A549 (cell line): Measurements from ENCODE around the gene DYNLRB1. TPM values are rescaled to one million over a fixed set of nuclear protein-coding genes. Genes with fewer than 3 reads are reported as not detected.

Experiments
- ATAC-seq, 2 experiments: fragments of 200-7000 bp in 1 of 2; fragments of >200 bp in 1 of 2; cut with Nextera tagmentation in 1 of 2; cut with Tn5 transposase in 1 of 2; 3 replicates each; pipeline versions ENCODE4 v1.8.0 to v1.9.1; 2018 to 2020; ENCODE audit warnings: mild to moderate bottlenecking in 1 of 2, moderate library complexity in 1 of 2
- CTCF ChIA-PET: fragments of 300-600 bp; sonication (Branson Sonifier 250); formaldehyde crosslinking; extraction: SDS; loops from one replicate; lab custom pipeline; 2021; ENCODE audit warnings: antibody characterized with exemption, inconsistent platforms; lab: Yijun Ruan, JAX
- POLR2A ChIA-PET: fragments of 350-600 bp; formaldehyde crosslinking; extraction: SDS; loops from one replicate; lab custom pipeline; 2021; ENCODE audit warnings: antibody characterized with exemption, inconsistent platforms; lab: Yijun Ruan, JAX
- DNase-seq, 2 experiments: peaks; one replicate each; pipeline versions ENCODE4 v3.0.0 to v3.0.0-alpha.2; 2011 to 2016; ENCODE audit warnings: low read depth in 1 of 2, low spot score in 1 of 2
- FAIRE-seq: peaks from 2 replicates; lab custom pipeline; 2011; peaks lifted over from hg19 to GRCh38; lab: Jason Lieb, UNC
- H3K27ac ChIP-seq, 2 experiments: fragments of >200 bp; sonication (Bioruptor Twin); formaldehyde crosslinking; 3 replicates each; pipeline ENCODE4 v1.5.1; 2016 to 2017
- H3K4me1 ChIP-seq: fragments of >200 bp; sonication (Bioruptor Twin); formaldehyde crosslinking; 3 replicates; pipeline ENCODE4 v1.6.1; 2016
- H3K4me2 ChIP-seq: fragments of >200 bp; sonication (Bioruptor Twin); formaldehyde crosslinking; 3 replicates; pipeline ENCODE4 v1.6.1; 2016
- H3K4me3 ChIP-seq: fragments of >200 bp; sonication (Bioruptor Twin); formaldehyde crosslinking; 3 replicates; pipeline ENCODE4 v1.5.1; 2016
- H3K9me3 ChIP-seq: fragments of >200 bp; sonication (Bioruptor Twin); formaldehyde crosslinking; 3 replicates; pipeline ENCODE4 v1.6.1; 2016
- CBX2 ChIP-seq: fragments of 200-600 bp; sonication (generic); IDR thresholded peaks from 2 replicates; pipeline ENCODE4 v1.6.1; 2016; ENCODE audit warnings: low read depth, mild to moderate bottlenecking, borderline replicate concordance
- CHD2 ChIP-seq: fragments of 150-350 bp; IDR thresholded peaks from 2 replicates; pipeline ENCODE4 v1.6.1; 2014; ENCODE audit warnings: low read length; ENCODE audit not compliant: partially characterized antibody
- ESRRA ChIP-seq: fragments of 150-350 bp; IDR thresholded peaks from 2 replicates; pipeline ENCODE4 v1.6.1; 2014; ENCODE audit warnings: mild to moderate bottlenecking, low read length, borderline replicate concordance
- HEYL ChIP-seq: fragments of 250-450 bp; sonication (Bioruptor Pico); IDR thresholded peaks from 2 replicates; pipeline ENCODE4 v1.8.0; 2021; ENCODE audit warnings: mild to moderate bottlenecking, moderate library complexity
- HOXB13 ChIP-seq: fragments of 250-450 bp; sonication (Bioruptor Pico); IDR thresholded peaks from 2 replicates; pipeline ENCODE4 v1.5.0; 2020; ENCODE audit warnings: low read depth, mild to moderate bottlenecking, moderate library complexity
- JUNB ChIP-seq: fragments of >200 bp; sonication (Bioruptor Twin); formaldehyde crosslinking; IDR thresholded peaks from 2 replicates; pipeline ENCODE4 v1.6.1; 2016
- KDM1A ChIP-seq: fragments of 200-600 bp; sonication (generic); IDR thresholded peaks from 2 replicates; pipeline ENCODE4 v1.6.1; 2016; ENCODE audit warnings: low read depth, mild to moderate bottlenecking
- KDM5A ChIP-seq: fragments of 200-600 bp; sonication (generic); IDR thresholded peaks from 2 replicates; pipeline ENCODE4 v1.6.1; 2016; ENCODE audit warnings: antibody characterized with exemption, mild to moderate bottlenecking
- MAFK ChIP-seq: fragments of 450-650 bp; IDR thresholded peaks from 2 replicates; pipeline ENCODE4 v1.6.1; 2014; ENCODE audit not compliant: partially characterized antibody
- NFE2L2 ChIP-seq: fragments of 150-350 bp; conservative IDR thresholded peaks from 2 replicates; pipeline ENCODE4 v1.6.1; 2014; ENCODE audit warnings: low read length
- PBX3 ChIP-seq: IDR thresholded peaks from 2 replicates; pipeline ENCODE4 v1.6.1; 2012
- PHF8 ChIP-seq: fragments of 200-600 bp; sonication (generic); IDR thresholded peaks from 2 replicates; pipeline ENCODE4 v1.6.1; 2016; ENCODE audit warnings: low read depth, mild to moderate bottlenecking, antibody characterized with exemption, moderate library complexity, borderline replicate concordance
- POLR2AphosphoS2 ChIP-seq: conservative IDR thresholded peaks from 2 replicates; pipeline ENCODE4 v1.6.1; 2012; ENCODE audit warnings: low read length, improper control_type of control experiment, inconsistent platforms
- RARB ChIP-seq: fragments of 250-450 bp; sonication (Bioruptor Pico); IDR thresholded peaks from 2 replicates; pipeline ENCODE4 v1.8.0; 2021; ENCODE audit warnings: mild to moderate bottlenecking, moderate library complexity
- SREBF2 ChIP-seq: fragments of 450-650 bp; IDR thresholded peaks from 2 replicates; pipeline ENCODE4 v1.6.1; 2014; ENCODE audit warnings: mild to moderate bottlenecking, moderate library complexity
- ZC3H11A ChIP-seq: fragments of 450-650 bp; IDR thresholded peaks from 2 replicates; pipeline ENCODE4 v1.6.1; 2014; ENCODE audit warnings: antibody characterized with exemption, mild to moderate bottlenecking
- WGBS: methylation state at CpG from one replicate; pipeline ENCODE4 v1.1.6; 2017; ENCODE audit errors: missing lambda C conversion rate; 5-methylcytosine and 5-hydroxymethylcytosine counted together
- polyA plus RNA-seq, 4 experiments: library from polyadenylated mRNA; depleted of rRNA in 3 of 4; stranded (reverse); fragments of >200 nt; fragmentation: RNase III in 1 of 4; extraction: RNeasy Plus Mini Kit Qiagen cat#74134 plus additional on column Dnase treatment in 1 of 4; gene quantifications; 2 replicates in 3 of 4; 3 replicates in 1 of 4; pipeline ENCODE4 v1.2.3, GENCODE V29; 2011 to 2017
- TF ChIP-seq, protein P1 (sequence below): fragments of 450-650 bp; IDR thresholded peaks from 2 replicates; pipeline ENCODE4 v1.6.1; 2014; ENCODE audit warnings: antibody characterized with exemption
- TF ChIP-seq, protein P2 (sequence below): fragments of 200-600 bp; sonication (generic); IDR thresholded peaks from 2 replicates; pipeline ENCODE4 v1.6.1; 2016; ENCODE audit warnings: antibody characterized with exemption, mild to moderate bottlenecking, moderate library complexity
- TF ChIP-seq, protein P3 (sequence below): fragments of >200 bp; sonication (Bioruptor Twin); formaldehyde crosslinking; IDR thresholded peaks from 3 replicates; pipeline ENCODE4 v1.6.1; 2016

DYNLRB1 gene
- polyA plus RNA-seq, 2 of the 4 experiments (the other 2 are of a cell fraction) = 148 to 211 TPM

GRCh38 chr20:34539756-34540155 is 23.5 kb downstream of the DYNLRB1 start:
- H3K4me2 ChIP-seq = no peak overlapping the region
- FAIRE-seq = no peak
- H3K9me3 ChIP-seq = no peaks in the 10 kb centered on the region
- ChIA-PET POLR2A (no interaction called here), CTCF (interaction anchor here (0.5 to 5.3 kb wide), 12 partner anchors 9 to 826 kb away, joined by 3 to 35 read pairs (median 4); no protein-coding TSS in a partner anchor)
- no peak overlapping the region for H3K27ac ChIP-seq
- WGBS = 96% methylated on average over 8 of the region's 8 CpGs
- no peak for ATAC-seq
- no peak overlapping the region for H3K4me3 ChIP-seq
- TF ChIP-seq, protein P1, sequence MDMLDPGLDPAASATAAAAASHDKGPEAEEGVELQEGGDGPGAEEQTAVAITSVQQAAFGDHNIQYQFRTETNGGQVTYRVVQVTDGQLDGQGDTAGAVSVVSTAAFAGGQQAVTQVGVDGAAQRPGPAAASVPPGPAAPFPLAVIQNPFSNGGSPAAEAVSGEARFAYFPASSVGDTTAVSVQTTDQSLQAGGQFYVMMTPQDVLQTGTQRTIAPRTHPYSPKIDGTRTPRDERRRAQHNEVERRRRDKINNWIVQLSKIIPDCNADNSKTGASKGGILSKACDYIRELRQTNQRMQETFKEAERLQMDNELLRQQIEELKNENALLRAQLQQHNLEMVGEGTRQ = no peak
- TF ChIP-seq POLR2AphosphoS2 (no peak), SREBF2 (no peak), ESRRA (no peak), PHF8 (no peak), NFE2L2 (no peak)
- TF ChIP-seq, protein P2, sequence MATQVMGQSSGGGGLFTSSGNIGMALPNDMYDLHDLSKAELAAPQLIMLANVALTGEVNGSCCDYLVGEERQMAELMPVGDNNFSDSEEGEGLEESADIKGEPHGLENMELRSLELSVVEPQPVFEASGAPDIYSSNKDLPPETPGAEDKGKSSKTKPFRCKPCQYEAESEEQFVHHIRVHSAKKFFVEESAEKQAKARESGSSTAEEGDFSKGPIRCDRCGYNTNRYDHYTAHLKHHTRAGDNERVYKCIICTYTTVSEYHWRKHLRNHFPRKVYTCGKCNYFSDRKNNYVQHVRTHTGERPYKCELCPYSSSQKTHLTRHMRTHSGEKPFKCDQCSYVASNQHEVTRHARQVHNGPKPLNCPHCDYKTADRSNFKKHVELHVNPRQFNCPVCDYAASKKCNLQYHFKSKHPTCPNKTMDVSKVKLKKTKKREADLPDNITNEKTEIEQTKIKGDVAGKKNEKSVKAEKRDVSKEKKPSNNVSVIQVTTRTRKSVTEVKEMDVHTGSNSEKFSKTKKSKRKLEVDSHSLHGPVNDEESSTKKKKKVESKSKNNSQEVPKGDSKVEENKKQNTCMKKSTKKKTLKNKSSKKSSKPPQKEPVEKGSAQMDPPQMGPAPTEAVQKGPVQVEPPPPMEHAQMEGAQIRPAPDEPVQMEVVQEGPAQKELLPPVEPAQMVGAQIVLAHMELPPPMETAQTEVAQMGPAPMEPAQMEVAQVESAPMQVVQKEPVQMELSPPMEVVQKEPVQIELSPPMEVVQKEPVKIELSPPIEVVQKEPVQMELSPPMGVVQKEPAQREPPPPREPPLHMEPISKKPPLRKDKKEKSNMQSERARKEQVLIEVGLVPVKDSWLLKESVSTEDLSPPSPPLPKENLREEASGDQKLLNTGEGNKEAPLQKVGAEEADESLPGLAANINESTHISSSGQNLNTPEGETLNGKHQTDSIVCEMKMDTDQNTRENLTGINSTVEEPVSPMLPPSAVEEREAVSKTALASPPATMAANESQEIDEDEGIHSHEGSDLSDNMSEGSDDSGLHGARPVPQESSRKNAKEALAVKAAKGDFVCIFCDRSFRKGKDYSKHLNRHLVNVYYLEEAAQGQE = no peak
- no peak for DNase-seq
- H3K4me1 ChIP-seq = no peaks in the 10 kb centered on the region

DNA sequence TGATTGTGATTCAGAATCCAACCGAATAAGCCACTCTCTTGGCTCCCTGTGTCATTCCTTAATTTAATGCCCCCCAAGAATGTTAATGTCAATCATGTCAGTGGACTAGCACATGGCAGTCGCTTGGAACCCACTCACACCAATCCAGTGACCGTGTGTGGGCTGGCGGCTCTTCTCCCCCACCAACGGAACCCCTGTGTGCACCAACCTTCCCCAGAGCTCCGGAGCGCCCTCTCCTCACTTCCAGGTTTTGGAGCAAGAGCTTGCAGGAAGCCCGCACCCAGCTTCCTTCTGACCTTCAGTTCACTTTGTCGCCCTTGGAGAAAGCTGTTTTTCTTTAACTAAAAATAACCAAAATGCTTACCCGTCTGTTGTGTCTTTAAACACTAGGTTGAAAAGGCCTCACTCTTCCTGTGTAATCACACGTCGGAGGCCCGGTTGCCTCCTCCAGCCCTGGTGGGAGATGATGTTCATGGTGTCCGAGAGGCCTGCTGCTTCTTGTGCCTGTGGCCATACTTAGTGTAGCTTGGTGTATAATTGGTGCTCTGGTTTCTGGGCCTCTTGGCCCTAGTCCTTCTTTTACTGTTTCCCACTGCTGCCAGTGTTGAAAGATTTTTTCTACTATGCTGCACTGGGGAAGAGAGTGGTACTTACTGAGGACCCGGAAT is 24.5 kb downstream of the DYNLRB1 start:
- Histone ChIP-seq H3K4me2 (no peak overlapping the region), H3K27ac (no peak overlapping the region), H3K9me3 (no peaks in the 10 kb centered on the region), H3K4me1 (no peaks in the 10 kb centered on the region), H3K4me3 (no peak overlapping the region)
- DNase-seq (no peak), ATAC-seq (no peak), FAIRE-seq (no peak)
- ChIA-PET CTCF (interaction anchor here (1.8 to 5.3 kb wide), 3 partner anchors 10 to 228 kb away, joined by 7 to 35 read pairs (median 22); no protein-coding TSS in a partner anchor), POLR2A (no interaction called here)
- TF ChIP-seq KDM5A (no peak), CHD2 (no peak), RARB (CRISPR knock-in tag) (no peak), JUNB (no peak), HEYL (no peak), POLR2AphosphoS2 (no peak), CBX2 (no peak), HOXB13 (CRISPR knock-in tag) (no peak), SREBF2 (no peak), KDM1A (no peak), ZC3H11A (no peak), PBX3 (no peak), MAFK (no peak), PHF8 (no peak)
- TF ChIP-seq, protein P3, sequence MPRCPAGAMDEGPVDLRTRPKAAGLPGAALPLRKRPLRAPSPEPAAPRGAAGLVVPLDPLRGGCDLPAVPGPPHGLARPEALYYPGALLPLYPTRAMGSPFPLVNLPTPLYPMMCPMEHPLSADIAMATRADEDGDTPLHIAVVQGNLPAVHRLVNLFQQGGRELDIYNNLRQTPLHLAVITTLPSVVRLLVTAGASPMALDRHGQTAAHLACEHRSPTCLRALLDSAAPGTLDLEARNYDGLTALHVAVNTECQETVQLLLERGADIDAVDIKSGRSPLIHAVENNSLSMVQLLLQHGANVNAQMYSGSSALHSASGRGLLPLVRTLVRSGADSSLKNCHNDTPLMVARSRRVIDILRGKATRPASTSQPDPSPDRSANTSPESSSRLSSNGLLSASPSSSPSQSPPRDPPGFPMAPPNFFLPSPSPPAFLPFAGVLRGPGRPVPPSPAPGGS = no peak
- WGBS = 94% methylated on average over 15 of the region's 15 CpGs
